PC-3 (cell line): ENCODE results near the gene SLC8A1. TPM values are rescaled to one million over a fixed set of nuclear protein-coding genes. Genes with fewer than 3 reads are reported as not detected.

ENCODE experiments used
- ATAC-seq: fragments of 200-7000 bp; cut with Tn5 transposase; 2 replicates; pipeline ENCODE4 v1.9.1; 2020; ENCODE audit warnings: mild to moderate bottlenecking, moderate library complexity
- BruUV-seq: library from RNA; stranded (reverse); fragments of 400-500 nt; replicated peaks from 2 replicates; lab custom pipeline; 2021; lab: Mats Ljungman, UMichigan
- CTCF ChIA-PET: fragments of 300-600 bp; sonication (Branson Sonifier 250); formaldehyde crosslinking; loops from one replicate; lab custom pipeline; 2022; ENCODE audit warnings: antibody characterized with exemption; lab: Charles Lee
- POLR2A ChIA-PET: fragments of 300-600 bp; sonication (Branson Sonifier 250); formaldehyde crosslinking; loops from one replicate; lab custom pipeline; 2022; ENCODE audit warnings: antibody characterized with exemption; ENCODE audit not compliant: unreplicated experiment; lab: Charles Lee
- DNase-seq: peaks from one replicate; pipeline ENCODE4 v3.0.0-alpha.2; 2015
- H2AFZ ChIP-seq: fragments of 300-600 bp; sonication (generic); 2 replicates; pipeline ENCODE4 v1.6.0; 2016; ENCODE audit warnings: antibody characterized with exemption, low read length
- H3F3A ChIP-seq: fragments of 300-600 bp; sonication (generic); one replicate; pipeline ENCODE4 v1.6.0; 2017; ENCODE audit warnings: antibody characterized with exemption, low read length, control low read depth, mild to moderate bottlenecking; ENCODE audit not compliant: unreplicated experiment
- H3K27ac ChIP-seq: fragments of 300-600 bp; sonication (generic); 2 replicates; pipeline ENCODE4 v1.5.1; 2016; ENCODE audit warnings: mild to moderate bottlenecking, low read length
- H3K27me3 ChIP-seq: fragments of 300-600 bp; sonication (generic); 2 replicates; pipeline ENCODE4 v1.6.1; 2016; ENCODE audit warnings: low read length, mixed read lengths
- H3K36me3 ChIP-seq: fragments of 300-600 bp; sonication (generic); 2 replicates; pipeline ENCODE4 v1.6.1; 2016; ENCODE audit warnings: low read depth, mixed run types, low read length, mixed read lengths
- H3K4me1 ChIP-seq: fragments of 300-600 bp; sonication (generic); 2 replicates; pipeline ENCODE4 v1.5.1; 2016; ENCODE audit warnings: low read length; ENCODE audit not compliant: insufficient read depth
- H3K4me2 ChIP-seq: fragments of 300-600 bp; sonication (generic); 2 replicates; pipeline ENCODE4 v1.6.0; 2016; ENCODE audit warnings: low read length
- H3K4me3 ChIP-seq: fragments of 300-600 bp; sonication (generic); 2 replicates; pipeline ENCODE4 v1.5.1; 2016; ENCODE audit warnings: mild to moderate bottlenecking, low read length, mixed read lengths
- H3K79me2 ChIP-seq: fragments of 300-600 bp; sonication (generic); 2 replicates; pipeline ENCODE4 v1.6.1; 2017; ENCODE audit warnings: low read length, mixed read lengths
- H3K9ac ChIP-seq: fragments of 300-600 bp; sonication (generic); 2 replicates; pipeline ENCODE4 v1.6.0; 2016; ENCODE audit warnings: mild to moderate bottlenecking, low read length
- H3K9me2 ChIP-seq: fragments of 300-600 bp; sonication (generic); replicated peaks from 2 replicates; pipeline ENCODE4 v1.6.1; 2016; ENCODE audit warnings: mixed run types, low read length, mixed read lengths
- H3K9me3 ChIP-seq: fragments of 300-600 bp; sonication (generic); 2 replicates; pipeline ENCODE4 v1.6.1; 2016; ENCODE audit warnings: low read length, mixed read lengths
- H4K20me1 ChIP-seq: fragments of 300-600 bp; sonication (generic); 2 replicates; pipeline ENCODE4 v1.6.1; 2016; ENCODE audit warnings: low read length, mixed read lengths
- EZH2 ChIP-seq: fragments of 300-600 bp; sonication (generic); IDR thresholded peaks from one replicate; pipeline ENCODE4 v1.6.1; 2017; ENCODE audit warnings: antibody characterized with exemption, mild to moderate bottlenecking, low read length; ENCODE audit not compliant: unreplicated experiment
- intact Hi-C: fragments of 100-400 bp; cut with micrococcal nuclease; formaldehyde crosslinking; loops from 2 replicates; pipeline ENCODE4 v1.9.0; 2023
- total RNA-seq: library from RNA; depleted of rRNA; stranded (reverse); fragments of >200 nt; gene quantifications from 2 replicates; pipeline ENCODE4 v1.2.3, GENCODE V29; 2014
- TF ChIP-seq, protein P1 (sequence below): fragments of 300-600 bp; sonication (generic); conservative IDR thresholded peaks from 2 replicates; pipeline ENCODE4 v1.5.1; 2017; ENCODE audit warnings: antibody characterized with exemption, low read depth, mild to moderate bottlenecking, low read length

The SLC8A1 gene
- total RNA-seq, 1 experiment from 2014 or later, result 1.3 TPM

DNA sequence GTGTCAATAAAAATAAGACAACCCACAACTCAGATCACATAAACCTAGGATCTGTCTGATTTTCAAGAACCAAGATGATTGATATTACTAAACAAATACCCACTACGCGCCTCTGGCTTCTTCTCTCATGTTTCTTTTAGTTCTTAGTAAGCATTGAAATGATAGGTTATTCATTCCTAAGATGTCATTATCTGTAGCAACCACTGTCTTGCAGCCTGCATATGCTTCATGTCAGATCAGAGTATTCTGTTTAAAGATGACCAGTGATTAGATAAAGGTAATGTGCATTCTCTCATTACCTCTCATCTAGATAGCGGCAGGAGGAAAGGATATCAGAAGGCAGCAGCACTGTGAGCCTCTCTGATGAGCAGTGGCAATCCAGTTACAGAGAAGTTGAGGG, 112.9 kb downstream of the SLC8A1 start:
- no peak for DNase-seq
- no peak overlapping the region for H3K4me3 ChIP-seq
- intact Hi-C loops, result no loop called here
- no peak for ATAC-seq
- H3K9me2 ChIP-seq, result no peaks in the 10 kb centered on the region
- no peaks in the 10 kb centered on the region for H3K36me3 ChIP-seq
- H3K79me2 ChIP-seq, result no peaks in the 10 kb centered on the region
- no peak overlapping the region for H2AFZ ChIP-seq
- H3K4me1 ChIP-seq, result no peaks in the 10 kb centered on the region
- CTCF ChIA-PET, result no interaction called here
- no peaks in the 10 kb centered on the region for H3K27me3 ChIP-seq
- BruUV-seq, result no TSS peak
- POLR2A ChIA-PET, result no interaction called here
- H3K9ac ChIP-seq, result no peak overlapping the region
- no peak overlapping the region for H3K27ac ChIP-seq
- no peaks in the 10 kb centered on the region for H3F3A ChIP-seq
- TF ChIP-seq, protein P1, sequence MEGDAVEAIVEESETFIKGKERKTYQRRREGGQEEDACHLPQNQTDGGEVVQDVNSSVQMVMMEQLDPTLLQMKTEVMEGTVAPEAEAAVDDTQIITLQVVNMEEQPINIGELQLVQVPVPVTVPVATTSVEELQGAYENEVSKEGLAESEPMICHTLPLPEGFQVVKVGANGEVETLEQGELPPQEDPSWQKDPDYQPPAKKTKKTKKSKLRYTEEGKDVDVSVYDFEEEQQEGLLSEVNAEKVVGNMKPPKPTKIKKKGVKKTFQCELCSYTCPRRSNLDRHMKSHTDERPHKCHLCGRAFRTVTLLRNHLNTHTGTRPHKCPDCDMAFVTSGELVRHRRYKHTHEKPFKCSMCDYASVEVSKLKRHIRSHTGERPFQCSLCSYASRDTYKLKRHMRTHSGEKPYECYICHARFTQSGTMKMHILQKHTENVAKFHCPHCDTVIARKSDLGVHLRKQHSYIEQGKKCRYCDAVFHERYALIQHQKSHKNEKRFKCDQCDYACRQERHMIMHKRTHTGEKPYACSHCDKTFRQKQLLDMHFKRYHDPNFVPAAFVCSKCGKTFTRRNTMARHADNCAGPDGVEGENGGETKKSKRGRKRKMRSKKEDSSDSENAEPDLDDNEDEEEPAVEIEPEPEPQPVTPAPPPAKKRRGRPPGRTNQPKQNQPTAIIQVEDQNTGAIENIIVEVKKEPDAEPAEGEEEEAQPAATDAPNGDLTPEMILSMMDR, result no peak
- no peak overlapping the region for H3K4me2 ChIP-seq
- H4K20me1 ChIP-seq, result no peaks in the 10 kb centered on the region
- no peaks in the 10 kb centered on the region for H3K9me3 ChIP-seq

DNA sequence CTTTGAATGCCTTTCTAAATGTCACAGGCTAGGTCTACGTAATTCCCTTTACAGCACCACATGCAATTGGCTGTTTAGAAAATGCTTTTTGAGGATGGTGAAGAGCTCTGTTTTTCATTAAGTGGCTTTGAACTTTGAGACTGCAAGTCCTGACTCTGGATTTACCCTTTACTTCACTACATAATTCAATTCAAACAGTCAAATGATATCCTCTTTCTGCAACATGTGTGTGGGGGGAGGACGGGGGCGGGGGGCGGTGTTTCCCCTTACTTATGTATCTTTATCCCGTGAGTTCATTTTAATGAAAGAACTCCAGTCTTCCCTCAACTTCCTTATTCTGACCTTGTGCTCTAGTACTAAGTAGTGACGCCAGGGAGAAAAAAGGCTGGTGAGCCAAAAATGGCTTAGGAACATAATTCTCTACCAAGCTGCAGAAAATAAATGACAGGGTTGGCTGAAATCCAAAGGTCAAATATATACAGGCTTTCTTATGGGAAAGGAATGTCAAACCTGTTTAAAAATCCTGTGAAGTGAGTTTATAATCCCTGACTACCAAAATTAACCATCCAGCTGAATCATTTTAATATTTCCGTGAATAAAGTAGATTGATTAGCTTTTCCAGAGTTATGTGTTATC, 119.6 kb downstream of the SLC8A1 start:
- Histone ChIP-seq H3K4me2 (peak overlapping the region; percentile 43; the same call in 1 of the 2 replicates), H3K79me2 (no peaks in the 10 kb centered on the region), H3K4me1 (peaks cover 15% of the 10 kb centered on the region), H3K9me3 (no peaks in the 10 kb centered on the region), H2AFZ (0 out of 2 replicates have a peak overlapping the region, but pooled peaks have one; percentile 21), H4K20me1 (no peaks in the 10 kb centered on the region), H3K36me3 (no peaks in the 10 kb centered on the region), H3K9ac (no peak overlapping the region), H3K27me3 (no peaks in the 10 kb centered on the region), H3K4me3 (no peak overlapping the region), H3K27ac (peak overlapping the region; percentile 15; the same call in 1 of the 2 replicates), H3K9me2 (no peaks in the 10 kb centered on the region), H3F3A (no peaks in the 10 kb centered on the region)
- CTCF ChIA-PET, result interaction anchor here (0.6 to 0.7 kb wide), 3 partner anchors 15 to 220 kb away, joined by 3 read pairs; no protein-coding TSS in a partner anchor
- TF ChIP-seq EZH2, result no peak
- ATAC-seq (peak; percentile 94), DNase-seq (peak; percentile 95)
- POLR2A ChIA-PET, result interaction anchor here (0.7 kb wide), 1 partner anchor 410 kb away, joined by 3 read pairs; no protein-coding TSS in a partner anchor
- intact Hi-C loops, result no loop called here
- BruUV-seq, result no TSS peak

DNA sequence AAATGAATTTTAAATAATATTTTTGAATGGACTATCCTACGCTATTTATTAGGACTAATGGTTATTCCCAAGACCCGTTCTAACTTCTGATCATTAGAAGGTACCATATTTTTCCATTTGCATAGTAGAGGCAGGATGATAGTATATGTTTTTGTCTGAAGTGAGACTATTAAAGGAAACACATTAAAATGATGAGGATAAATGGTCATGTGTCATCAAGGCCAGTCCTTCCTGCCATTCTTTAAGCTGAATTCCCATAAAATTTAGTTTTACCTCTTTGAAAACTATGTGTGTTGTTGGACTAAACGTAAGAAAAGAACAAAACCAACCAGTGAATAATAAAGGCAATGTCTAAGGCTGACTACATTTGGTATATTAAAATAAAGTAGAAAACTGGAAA, 121.8 kb downstream of the SLC8A1 start:
- H3K4me3 ChIP-seq, result no peak overlapping the region
- H3K4me1 ChIP-seq, result peaks cover 15% of the 10 kb centered on the region
- DNase-seq (no peak), ATAC-seq (no peak)
- ChIA-PET CTCF (interaction anchor here (0.6 kb wide), 1 partner anchor 1197 kb away, joined by 3 read pairs; no protein-coding TSS in a partner anchor), POLR2A (no interaction called here)
- no peak overlapping the region for H2AFZ ChIP-seq
- no peak for TF ChIP-seq EZH2
- TF ChIP-seq, protein P1, result no peak
- no peak overlapping the region for H3K4me2 ChIP-seq
- H3F3A ChIP-seq, result no peaks in the 10 kb centered on the region
- H4K20me1 ChIP-seq, result no peaks in the 10 kb centered on the region
- H3K9me2 ChIP-seq, result no peaks in the 10 kb centered on the region
- H3K9ac ChIP-seq, result no peak overlapping the region
- H3K36me3 ChIP-seq, result no peaks in the 10 kb centered on the region
- no peaks in the 10 kb centered on the region for H3K27me3 ChIP-seq
- no TSS peak for BruUV-seq
- H3K79me2 ChIP-seq, result no peaks in the 10 kb centered on the region
- no peaks in the 10 kb centered on the region for H3K9me3 ChIP-seq
- H3K27ac ChIP-seq, result no peak overlapping the region
- intact Hi-C loops, result no loop called here
